HG03354 (cell line): Measurements from ENCODE around the gene CHTOP.

Source experiments
- ATAC-seq: cut with Tn5 transposase; IDR thresholded peaks from one replicate; pipeline ENCODE4 v1.9.1; 2021; ENCODE audit warnings: mild to moderate bottlenecking; ENCODE audit not compliant: unreplicated experiment, poor library complexity, severe bottlenecking

The CHTOP gene

DNA sequence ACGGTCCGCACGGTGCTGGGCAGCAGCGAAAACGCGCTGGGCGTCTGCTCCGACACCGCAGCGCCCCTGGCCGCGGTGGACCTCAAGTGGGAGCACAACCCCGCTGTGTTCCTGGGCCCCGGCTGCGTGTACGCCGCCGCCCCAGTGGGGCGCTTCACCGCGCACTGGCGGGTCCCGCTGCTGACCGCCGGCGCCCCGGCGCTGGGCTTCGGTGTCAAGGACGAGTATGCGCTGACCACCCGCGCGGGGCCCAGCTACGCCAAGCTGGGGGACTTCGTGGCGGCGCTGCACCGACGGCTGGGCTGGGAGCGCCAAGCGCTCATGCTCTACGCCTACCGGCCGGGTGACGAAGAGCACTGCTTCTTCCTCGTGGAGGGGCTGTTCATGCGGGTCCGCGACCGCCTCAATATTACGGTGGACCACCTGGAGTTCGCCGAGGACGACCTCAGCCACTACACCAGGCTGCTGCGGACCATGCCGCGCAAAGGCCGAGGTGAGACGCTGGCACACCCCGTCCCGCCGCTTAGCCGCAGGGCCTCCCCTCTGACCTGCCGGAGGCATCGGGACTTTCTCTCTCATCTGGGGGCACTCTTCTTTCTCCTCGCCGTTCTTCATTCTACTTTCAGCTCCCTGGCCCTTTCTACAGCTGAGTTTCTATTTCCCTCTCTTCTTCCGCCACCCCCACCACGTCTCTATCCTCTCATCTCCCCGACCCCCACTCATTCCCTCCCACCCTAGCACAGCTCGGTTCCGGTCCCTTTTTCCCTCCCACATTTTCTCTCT is 45.7 kb downstream of the CHTOP start:
- ATAC-seq = peak; percentile 47

DNA sequence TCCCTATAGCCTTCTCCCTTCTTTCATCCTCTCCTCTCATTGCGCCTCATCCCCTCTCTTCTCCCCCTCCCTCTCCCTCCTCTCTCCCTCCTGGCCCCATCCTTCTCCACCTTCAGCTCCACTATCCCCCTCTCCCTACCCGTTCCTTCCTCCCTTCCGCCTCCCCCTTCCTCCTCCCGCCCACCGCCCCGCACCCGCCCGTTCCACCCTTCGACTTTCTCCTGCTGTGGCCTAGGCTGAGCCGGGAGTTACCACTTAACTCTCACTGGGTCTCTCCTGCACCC is 46.2 kb downstream of the CHTOP start:
- ATAC-seq = no peak

DNA sequence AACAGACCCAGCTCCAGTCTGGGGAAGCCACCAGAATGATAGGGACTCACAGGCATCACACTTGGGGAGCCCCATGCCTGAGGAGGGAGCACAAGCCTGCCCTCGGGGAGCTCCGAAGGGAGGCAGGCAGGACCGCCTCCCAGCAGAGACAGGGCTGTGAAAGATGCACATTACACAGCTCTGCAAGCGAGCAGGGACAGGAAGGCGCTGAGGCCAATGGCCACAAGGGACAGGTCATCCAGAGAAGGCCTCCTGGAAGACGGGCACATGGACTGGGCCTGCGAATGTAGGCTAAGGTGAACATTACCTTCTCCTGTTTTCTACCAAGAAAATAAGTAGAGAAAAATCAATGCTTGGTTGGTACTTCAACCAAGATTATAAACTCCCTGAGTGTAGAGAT is 48.9 kb downstream of the CHTOP start:
- no peak for ATAC-seq

DNA sequence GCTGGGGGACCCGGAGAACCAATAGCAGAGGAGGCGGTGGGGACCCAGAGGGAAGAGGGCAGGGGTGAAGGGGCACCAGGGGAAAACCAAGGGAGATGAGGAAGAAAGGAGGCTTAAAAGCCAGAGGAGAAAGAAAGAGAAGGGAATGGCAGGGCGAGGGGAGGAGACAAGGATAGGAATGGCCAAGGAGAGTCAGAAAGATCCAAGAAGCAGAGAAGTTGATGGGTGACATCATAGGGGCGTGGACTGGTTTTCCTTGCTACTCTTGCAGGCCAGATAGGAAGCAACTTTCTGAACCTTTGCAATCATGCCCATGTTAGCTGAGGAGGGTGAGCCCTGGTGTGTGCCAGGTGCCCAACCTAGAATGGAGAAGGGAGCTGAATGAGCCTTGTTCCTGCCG is 50.0 kb downstream of the CHTOP start:
- ATAC-seq = no peak

DNA sequence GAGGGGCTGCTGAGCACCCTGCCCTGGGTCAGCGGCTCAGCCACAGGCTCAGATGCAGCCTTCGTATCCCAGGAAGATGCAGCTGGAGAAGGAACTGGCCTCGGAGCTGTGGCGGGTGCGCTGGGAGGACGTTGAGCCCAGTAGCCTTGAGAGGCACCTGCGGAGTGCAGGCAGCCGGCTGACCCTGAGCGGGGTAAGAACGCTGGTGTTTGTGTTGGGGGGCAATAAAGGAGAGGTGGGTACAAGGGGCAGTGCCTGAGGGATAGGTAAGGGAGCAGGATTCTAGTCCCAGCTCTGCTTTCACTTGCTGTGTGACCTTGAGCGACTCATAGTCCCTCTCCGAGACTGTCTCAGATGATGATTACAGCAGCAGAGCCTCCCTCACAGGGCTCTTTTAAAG is 51.0 kb downstream of the CHTOP start:
- no peak for ATAC-seq

DNA sequence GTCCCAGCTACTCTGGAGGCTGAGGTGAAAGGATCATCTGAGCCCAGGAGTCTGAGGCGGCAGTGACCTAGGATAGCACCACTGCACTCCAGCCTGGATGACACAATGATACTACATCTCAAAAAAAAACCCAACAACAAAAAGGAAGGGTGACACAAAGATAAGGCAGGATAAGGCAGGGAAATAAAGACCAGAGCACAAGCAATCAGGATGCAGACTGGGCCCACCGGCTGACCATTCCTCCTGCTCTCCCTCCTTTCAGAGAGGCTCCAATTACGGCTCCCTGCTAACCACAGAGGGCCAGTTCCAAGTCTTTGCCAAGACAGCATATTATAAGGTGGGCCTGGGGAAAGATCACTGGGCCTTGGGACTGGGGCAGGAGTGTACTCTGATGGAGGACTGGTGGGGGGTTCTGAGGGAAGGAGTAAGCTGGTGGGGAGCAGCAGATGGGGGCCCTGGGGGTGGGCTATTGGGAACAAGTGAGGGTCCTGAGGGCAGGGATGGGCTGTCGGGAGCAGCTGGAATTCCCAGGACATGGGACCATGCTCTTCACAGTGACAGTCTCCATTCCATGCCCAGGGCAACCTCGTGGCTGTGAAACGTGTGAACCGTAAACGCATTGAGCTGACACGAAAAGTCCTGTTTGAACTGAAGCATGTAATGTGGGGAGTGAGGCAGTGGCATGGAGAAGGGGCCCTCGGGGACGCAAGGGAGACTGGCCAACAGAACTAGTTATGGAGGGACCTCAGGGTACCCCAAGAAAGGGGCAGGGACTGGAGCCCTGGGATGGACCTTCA is 51.9 kb downstream of the CHTOP start:
- ATAC-seq = no peak

DNA sequence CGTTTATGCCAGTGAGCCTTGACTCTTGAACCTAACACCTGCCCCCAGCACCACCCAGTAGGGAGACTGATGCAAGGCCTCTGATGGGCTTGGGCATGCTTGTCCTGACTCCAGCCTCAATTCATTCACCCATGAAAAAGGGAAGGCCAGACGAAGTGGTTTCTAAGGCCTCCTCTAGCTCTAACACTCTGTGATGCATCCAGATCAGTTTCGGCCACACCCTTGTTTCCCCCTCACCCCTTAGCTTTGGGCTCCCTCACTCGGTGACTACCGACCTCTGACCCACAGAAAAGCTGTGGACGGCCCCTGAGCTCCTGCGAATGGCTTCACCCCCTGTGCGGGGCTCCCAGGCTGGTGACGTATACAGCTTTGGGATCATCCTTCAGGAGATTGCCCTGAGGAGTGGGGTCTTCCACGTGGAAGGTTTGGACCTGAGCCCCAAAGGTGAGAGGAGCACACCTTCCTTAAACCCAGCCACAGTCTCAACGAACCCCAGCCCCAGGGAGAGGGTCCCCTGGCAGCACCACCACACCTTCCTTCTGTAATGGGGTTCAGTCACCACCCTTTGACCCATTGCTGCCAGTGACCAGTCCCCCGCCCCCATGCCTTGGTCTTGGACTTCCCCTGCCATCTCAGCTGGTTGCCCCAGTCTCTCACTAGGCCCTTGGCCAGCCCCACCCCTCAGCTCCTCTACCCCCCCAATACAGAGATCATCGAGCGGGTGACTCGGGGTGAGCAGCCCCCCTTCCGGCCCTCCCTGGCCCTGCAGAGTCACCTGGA is 53.7 kb downstream of the CHTOP start:
- ATAC-seq = no peak

DNA sequence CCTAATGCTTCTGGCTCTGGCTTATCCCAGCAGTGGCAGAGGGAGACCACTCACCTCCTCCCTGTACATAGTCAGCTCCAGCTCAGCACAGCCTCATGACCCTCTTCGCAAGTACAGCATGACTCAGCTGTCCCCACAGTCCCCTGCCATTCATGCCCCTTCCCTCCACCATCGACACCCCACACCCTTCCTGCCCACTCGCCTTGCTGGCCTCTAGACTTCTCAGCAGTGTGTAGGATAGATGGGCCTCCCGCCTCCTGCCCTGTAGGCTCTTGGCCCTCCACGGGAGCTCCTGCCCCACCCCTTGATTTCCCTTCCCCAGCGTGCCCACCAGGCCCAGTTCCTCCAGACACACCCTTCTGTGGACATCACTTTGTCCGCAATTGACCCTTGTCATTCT is 54.4 kb downstream of the CHTOP start:
- no peak for ATAC-seq

DNA sequence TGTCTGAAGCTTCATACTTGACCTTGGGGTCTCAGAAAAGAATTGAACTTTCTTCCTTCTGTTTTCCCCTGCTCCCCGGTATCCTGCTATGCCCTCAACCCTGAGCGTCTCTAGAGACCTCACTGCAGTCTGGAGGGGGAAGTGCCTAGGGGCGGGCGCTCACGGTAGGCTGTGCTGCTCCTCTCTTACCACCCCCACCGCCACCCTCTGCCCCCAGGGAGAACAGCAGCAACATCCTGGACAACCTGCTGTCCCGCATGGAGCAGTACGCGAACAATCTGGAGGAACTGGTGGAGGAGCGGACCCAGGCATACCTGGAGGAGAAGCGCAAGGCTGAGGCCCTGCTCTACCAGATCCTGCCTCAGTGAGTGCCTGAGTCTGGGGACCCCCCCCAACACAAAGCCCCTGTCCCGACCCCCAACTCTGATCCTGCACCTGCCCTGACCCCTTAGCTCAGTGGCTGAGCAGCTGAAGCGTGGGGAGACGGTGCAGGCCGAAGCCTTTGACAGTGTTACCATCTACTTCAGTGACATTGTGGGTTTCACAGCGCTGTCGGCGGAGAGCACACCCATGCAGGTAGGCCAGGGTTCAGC is 55.0 kb downstream of the CHTOP start:
- no peak for ATAC-seq

DNA sequence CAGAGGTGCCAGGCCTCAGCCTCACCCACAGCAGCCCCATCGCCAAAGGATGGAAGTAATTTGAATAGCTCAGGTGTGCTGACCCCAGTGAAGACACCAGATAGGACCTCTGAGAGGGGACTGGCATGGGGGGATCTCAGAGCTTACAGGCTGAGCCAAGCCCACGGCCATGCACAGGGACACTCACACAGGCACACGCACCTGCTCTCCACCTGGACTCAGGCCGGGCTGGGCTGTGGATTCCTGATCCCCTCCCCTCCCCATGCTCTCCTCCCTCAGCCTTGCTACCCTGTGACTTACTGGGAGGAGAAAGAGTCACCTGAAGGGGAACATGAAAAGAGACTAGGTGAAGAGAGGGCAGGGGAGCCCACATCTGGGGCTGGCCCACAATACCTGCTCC is 59.6 kb downstream of the CHTOP start:
- ATAC-seq = no peak
